SU-DHL-6 (cell line): ENCODE data around the gene CCDC13.

Experiments
- H2AFZ ChIP-seq: fragments of 200-600 bp; sonication (generic); 2 replicates; pipeline ENCODE4 v1.6.1; 2014; ENCODE audit warnings: low read depth, mild to moderate bottlenecking, moderate library complexity, mixed read lengths, antibody characterized with exemption, low read length; ENCODE audit not compliant: severe bottlenecking
- H3F3A ChIP-seq: fragments of 200-600 bp; shearing (Covaris generic); 2 replicates; pipeline ENCODE4 v1.6.0; 2016; ENCODE audit warnings: antibody characterized with exemption, mild to moderate bottlenecking; ENCODE audit not compliant: insufficient read depth
- H3K27ac ChIP-seq: fragments of 200-600 bp; sonication (generic); 2 replicates; pipeline ENCODE4 v1.5.1; 2016; ENCODE audit warnings: low read depth, mild to moderate bottlenecking, low read length, moderate library complexity, mixed read lengths
- H3K27me3 ChIP-seq: fragments of 200-600 bp; sonication (generic), shearing (Covaris generic); 2 replicates; pipeline ENCODE4 v1.6.0; 2014; ENCODE audit warnings: mild to moderate bottlenecking, low read length
- H3K36me3 ChIP-seq: fragments of 200-600 bp; sonication (generic); 2 replicates; pipeline ENCODE4 v1.6.1; 2014; ENCODE audit warnings: mild to moderate bottlenecking, low read length, mixed read lengths
- H3K4me2 ChIP-seq: fragments of 300-600, 200-600 bp; shearing (Covaris generic), sonication (generic); 2 replicates; pipeline ENCODE4 v1.6.0; 2014; ENCODE audit warnings: low read length, low read depth, mild to moderate bottlenecking; ENCODE audit not compliant: poor library complexity, severe bottlenecking
- H3K4me3 ChIP-seq: fragments of 200-600 bp; sonication (generic); 2 replicates; pipeline ENCODE4 v1.5.1; 2014; ENCODE audit warnings: antibody characterized with exemption, low read length, mild to moderate bottlenecking, mixed read lengths; ENCODE audit not compliant: insufficient read depth, poor library complexity, severe bottlenecking
- H3K79me2 ChIP-seq: fragments of 200-600 bp; sonication (generic); 2 replicates; pipeline ENCODE4 v1.6.1; 2014; ENCODE audit warnings: mild to moderate bottlenecking, low read length, moderate library complexity; ENCODE audit not compliant: insufficient read depth
- H3K9ac ChIP-seq: fragments of 200-600 bp; sonication (generic); 2 replicates; pipeline ENCODE4 v1.7.0; 2014; ENCODE audit warnings: mild to moderate bottlenecking, low read length
- H3K9me2 ChIP-seq: fragments of 200-600 bp; sonication (generic); replicated peaks from 2 replicates; pipeline ENCODE4 v1.6.1; 2014; ENCODE audit warnings: low read length; ENCODE audit not compliant: insufficient read depth
- H3K9me3 ChIP-seq: fragments of 200-600 bp; sonication (generic); 2 replicates; pipeline ENCODE4 v1.6.1; 2014; ENCODE audit warnings: low read length, mixed read lengths; ENCODE audit not compliant: insufficient read depth
- H4K20me1 ChIP-seq: fragments of 200-600 bp; sonication (generic); 2 replicates; pipeline ENCODE4 v1.6.1; 2014; ENCODE audit warnings: low read depth, mild to moderate bottlenecking, antibody characterized with exemption, low read length, moderate library complexity, mixed read lengths
- EZH2phosphoT487 ChIP-seq: fragments of 200-600 bp; sonication (generic), shearing (Covaris generic); conservative IDR thresholded peaks from 2 replicates; pipeline ENCODE4 v1.6.1; 2018; ENCODE audit warnings: mild to moderate bottlenecking, antibody characterized with exemption, low read length, moderate library complexity, mixed read lengths
- TF ChIP-seq, protein P1 (sequence below): fragments of 200-600 bp; sonication (generic); IDR thresholded peaks from one replicate; pipeline ENCODE4 v1.5.1; 2017; ENCODE audit warnings: antibody characterized with exemption, mild to moderate bottlenecking, low read length, moderate library complexity; ENCODE audit not compliant: insufficient read depth, poor library complexity, severe bottlenecking

Gene CCDC13

GRCh38 chr3:42732196-42732828, 40.7 kb downstream of the CCDC13 start:
- no peaks in the 10 kb centered on the region for H3K9me2 ChIP-seq
- no peaks in the 10 kb centered on the region for H3K36me3 ChIP-seq
- no peak overlapping the region for H3K27ac ChIP-seq
- H3F3A ChIP-seq: no peaks in the 10 kb centered on the region
- H3K79me2 ChIP-seq: no peaks in the 10 kb centered on the region
- no peaks in the 10 kb centered on the region for H4K20me1 ChIP-seq
- H3K9ac ChIP-seq: no peak overlapping the region
- no peak overlapping the region for H3K4me3 ChIP-seq
- no peak for TF ChIP-seq EZH2phosphoT487
- TF ChIP-seq, protein P1, sequence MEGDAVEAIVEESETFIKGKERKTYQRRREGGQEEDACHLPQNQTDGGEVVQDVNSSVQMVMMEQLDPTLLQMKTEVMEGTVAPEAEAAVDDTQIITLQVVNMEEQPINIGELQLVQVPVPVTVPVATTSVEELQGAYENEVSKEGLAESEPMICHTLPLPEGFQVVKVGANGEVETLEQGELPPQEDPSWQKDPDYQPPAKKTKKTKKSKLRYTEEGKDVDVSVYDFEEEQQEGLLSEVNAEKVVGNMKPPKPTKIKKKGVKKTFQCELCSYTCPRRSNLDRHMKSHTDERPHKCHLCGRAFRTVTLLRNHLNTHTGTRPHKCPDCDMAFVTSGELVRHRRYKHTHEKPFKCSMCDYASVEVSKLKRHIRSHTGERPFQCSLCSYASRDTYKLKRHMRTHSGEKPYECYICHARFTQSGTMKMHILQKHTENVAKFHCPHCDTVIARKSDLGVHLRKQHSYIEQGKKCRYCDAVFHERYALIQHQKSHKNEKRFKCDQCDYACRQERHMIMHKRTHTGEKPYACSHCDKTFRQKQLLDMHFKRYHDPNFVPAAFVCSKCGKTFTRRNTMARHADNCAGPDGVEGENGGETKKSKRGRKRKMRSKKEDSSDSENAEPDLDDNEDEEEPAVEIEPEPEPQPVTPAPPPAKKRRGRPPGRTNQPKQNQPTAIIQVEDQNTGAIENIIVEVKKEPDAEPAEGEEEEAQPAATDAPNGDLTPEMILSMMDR: no peak
- no peak overlapping the region for H3K4me2 ChIP-seq
- H2AFZ ChIP-seq: no peak overlapping the region
- no peaks in the 10 kb centered on the region for H3K27me3 ChIP-seq
- no peaks in the 10 kb centered on the region for H3K9me3 ChIP-seq

DNA sequence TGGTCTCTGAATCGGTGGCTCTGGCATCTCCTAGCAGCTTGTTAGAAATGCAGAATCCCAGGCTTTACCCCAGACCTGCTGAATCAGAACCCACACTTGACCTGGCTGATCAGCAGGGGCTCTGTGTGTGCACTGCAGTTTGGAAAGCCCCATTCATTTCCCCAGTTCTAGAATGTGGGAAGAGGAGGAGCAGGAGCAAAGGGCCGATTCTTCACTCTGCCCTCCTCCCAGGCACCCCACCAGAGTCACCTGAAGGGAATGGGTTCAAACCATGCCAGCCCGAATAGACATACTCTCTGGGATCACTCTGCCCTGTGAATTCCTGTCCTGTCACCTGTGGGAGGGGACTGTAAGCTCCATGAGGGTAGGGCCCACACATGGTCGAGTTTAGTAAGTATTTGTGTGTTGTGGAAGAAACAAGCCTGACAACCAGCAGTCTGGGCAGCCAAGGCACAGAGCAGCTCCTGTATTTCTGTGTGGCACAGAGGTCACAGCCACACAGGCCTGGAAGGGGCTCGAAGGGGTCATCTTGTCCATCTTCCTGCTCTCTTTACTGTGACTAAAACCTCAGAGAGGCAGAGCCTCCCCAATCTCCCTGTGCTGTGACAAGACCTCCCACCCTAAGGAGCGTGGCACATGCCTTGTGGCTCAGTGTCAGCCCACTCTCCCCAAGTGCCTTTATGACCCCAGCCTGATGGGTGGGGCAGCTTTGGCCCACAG, 41.4 kb downstream of the CCDC13 start:
- Histone ChIP-seq H4K20me1 (no peaks in the 10 kb centered on the region), H3K79me2 (no peaks in the 10 kb centered on the region), H3K27me3 (no peaks in the 10 kb centered on the region), H3K27ac (no peak overlapping the region), H3K9me2 (no peaks in the 10 kb centered on the region), H3K4me2 (no peak overlapping the region), H3K4me3 (no peak overlapping the region), H3F3A (no peaks in the 10 kb centered on the region), H3K36me3 (no peaks in the 10 kb centered on the region), H2AFZ (no peak overlapping the region), H3K9me3 (no peaks in the 10 kb centered on the region), H3K9ac (no peak overlapping the region)
- no peak for TF ChIP-seq EZH2phosphoT487
- TF ChIP-seq, protein P1: no peak

DNA sequence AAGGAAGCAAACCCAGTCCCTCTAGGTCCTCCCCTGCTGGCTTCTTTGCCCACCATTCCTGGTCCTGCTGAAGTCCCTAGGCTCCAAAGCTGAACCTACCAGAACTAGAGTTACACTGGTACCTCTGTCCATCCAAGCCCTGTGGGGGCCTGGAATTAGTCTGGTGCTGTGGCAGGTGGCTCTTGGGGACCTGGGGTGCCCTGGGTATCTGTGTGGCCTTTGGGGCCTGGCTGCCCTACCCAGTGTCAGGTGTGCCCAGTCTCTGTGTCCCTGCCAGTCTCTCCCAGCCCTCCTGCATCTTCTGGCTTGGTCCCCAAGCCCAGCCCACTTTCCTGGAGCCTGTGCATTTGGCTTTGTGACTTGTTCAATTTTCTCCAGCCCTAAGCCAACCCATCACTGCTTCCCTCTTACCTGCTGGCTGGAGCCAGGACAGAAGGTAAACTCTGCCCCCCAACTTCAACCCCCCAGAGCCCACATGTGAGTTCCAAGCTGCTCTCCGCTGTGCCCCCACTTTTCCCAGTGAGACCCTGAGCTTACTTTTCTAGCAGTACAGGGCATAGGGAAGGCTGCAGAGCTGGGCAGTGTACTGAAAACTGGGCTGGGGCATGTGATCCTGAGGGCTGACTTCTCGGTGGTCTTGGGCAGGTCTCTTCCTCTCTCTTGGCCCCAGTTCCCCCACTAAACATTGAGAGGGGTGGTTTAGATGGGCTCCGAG, 42.2 kb downstream of the CCDC13 start:
- Histone ChIP-seq H3K27ac (no peak overlapping the region), H3K27me3 (no peaks in the 10 kb centered on the region), H3K4me2 (no peak overlapping the region), H3K9me3 (no peaks in the 10 kb centered on the region), H4K20me1 (no peaks in the 10 kb centered on the region), H3F3A (no peaks in the 10 kb centered on the region), H3K4me3 (no peak overlapping the region), H3K9ac (no peak overlapping the region), H3K79me2 (no peaks in the 10 kb centered on the region), H3K9me2 (no peaks in the 10 kb centered on the region), H3K36me3 (no peaks in the 10 kb centered on the region), H2AFZ (no peak overlapping the region)
- no peak for TF ChIP-seq EZH2phosphoT487
- TF ChIP-seq, protein P1: no peak
